Stimulated activated CD4-positive, alpha-beta T cell treated with anti-CD3 and anti-CD28 coated beads, Interleukin-1b, Interleukin-23, amount 100 ng/mL, for 4 hours (primary cell): Measurements from ENCODE around the gene NCOA3.
A peak's percentile ranks its signal among the peaks of the same experiment; 100 is the strongest.

Source experiments
- DNase-seq, 2 donors: peaks; one replicate each; pipeline ENCODE4 v3.0.0-alpha.2; 2020; ENCODE audit warnings: low read depth in 2 of 2

Gene NCOA3

GRCh38 chr20:47629907-47630306, 128.2 kb downstream of the NCOA3 start:
- no peak for DNase-seq

- DNase-seq: no peak
These were observed 129.4 kb downstream of the NCOA3 start for GRCh38 chr20:47631078-47631477.

DNA sequence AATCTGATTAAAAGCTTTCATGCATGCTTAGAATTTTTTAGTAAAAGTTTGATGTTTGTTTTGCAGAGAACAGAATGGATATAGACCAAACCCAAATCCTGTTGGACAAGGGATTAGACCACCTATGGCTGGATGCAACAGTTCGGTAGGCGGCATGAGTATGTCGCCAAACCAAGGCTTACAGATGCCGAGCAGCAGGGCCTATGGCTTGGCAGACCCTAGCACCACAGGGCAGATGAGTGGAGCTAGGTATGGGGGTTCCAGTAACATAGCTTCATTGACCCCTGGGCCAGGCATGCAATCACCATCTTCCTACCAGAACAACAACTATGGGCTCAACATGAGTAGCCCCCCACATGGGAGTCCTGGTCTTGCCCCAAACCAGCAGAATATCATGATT, 133.6 kb downstream of the NCOA3 start:
- DNase-seq: no peak

GRCh38 chr20:47638851-47639250, 137.2 kb downstream of the NCOA3 start:
- DNase-seq: no peak

GRCh38 chr20:47642118-47642517, 140.4 kb downstream of the NCOA3 start:
- DNase-seq: no peak

GRCh38 chr20:47642624-47643023, 140.9 kb downstream of the NCOA3 start:
- no peak for DNase-seq

- no peak for DNase-seq
These were observed 143.9 kb downstream of the NCOA3 start for GRCh38 chr20:47645632-47646031.

GRCh38 chr20:47647994-47648393, 146.3 kb downstream of the NCOA3 start:
- no peak for DNase-seq

DNA sequence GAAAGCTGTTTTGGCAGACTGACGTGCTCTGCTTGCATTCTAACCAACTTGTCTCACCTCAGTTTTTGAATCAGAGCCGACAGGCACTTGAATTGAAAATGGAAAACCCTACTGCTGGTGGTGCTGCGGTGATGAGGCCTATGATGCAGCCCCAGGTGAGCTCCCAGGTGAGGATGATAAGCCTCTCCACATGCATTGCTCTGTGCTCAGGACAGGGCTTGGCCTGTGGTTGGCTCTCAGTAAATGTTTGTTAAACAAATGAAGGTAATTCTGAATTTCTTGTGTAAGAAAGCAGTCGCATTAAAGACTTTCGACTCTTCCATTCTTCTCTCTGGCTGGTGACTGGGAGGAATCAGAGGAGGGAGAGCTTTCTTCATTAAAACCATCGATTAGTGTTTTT, 147.3 kb downstream of the NCOA3 start:
- DNase-seq: no peak

- no peak for DNase-seq
These were observed 150.6 kb downstream of the NCOA3 start for GRCh38 chr20:47652301-47652700.

DNA sequence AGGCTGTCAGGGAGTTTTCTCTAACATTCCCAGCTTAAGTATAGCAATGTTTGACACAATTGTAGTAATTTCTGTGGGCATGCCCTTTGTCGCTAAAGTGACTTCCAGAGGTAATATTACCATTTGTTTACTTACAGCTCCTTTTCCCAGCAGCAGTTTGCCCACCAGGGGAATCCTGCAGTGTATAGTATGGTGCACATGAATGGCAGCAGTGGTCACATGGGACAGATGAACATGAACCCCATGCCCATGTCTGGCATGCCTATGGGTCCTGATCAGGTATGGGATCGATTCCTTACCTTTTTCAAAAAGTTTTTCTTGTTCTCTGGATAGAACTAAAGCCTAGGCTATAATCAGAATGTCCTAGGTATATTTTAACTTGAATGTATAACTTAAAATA, 151.1 kb downstream of the NCOA3 start:
- no peak for DNase-seq

DNA sequence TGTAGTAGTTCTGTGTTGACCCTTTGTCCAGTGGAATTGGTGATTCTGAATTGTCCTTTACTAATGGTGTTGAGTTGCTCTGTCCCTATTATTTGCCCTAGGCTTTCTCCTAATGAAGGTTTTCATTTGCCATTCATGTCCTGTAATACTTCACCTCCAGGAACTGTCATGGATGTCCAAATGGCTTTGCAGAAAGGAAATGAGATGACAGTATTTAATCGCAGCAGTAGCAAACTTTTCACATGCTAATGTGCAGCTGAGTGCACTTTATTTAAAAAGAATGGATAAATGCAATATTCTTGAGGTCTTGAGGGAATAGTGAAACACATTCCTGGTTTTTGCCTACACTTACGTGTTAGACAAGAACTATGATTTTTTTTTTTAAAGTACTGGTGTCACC, 152.2 kb downstream of the NCOA3 start:
- no peak for DNase-seq

GRCh38 chr20:47654370-47654769, 152.7 kb downstream of the NCOA3 start:
- DNase-seq: no peak

DNA sequence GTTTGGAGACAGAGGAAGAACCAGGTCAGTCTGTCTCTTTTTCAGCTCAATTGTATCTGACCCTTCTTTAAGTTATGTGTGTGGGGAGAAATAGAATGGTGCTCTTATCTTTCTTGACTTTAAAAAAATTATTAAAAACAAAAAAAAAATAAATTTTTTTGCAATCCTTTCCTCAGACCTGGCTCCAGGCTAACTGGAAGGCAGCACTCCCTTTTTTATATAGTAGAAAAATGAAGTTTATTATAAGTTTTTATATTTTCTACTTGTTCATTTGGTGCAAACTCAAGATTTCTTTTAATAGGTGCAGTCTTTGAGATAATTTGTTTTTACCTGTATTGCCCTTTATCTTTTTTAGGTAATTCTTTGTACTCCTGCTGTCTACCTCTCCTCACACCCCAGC, 153.9 kb downstream of the NCOA3 start:
- no peak for DNase-seq

DNA sequence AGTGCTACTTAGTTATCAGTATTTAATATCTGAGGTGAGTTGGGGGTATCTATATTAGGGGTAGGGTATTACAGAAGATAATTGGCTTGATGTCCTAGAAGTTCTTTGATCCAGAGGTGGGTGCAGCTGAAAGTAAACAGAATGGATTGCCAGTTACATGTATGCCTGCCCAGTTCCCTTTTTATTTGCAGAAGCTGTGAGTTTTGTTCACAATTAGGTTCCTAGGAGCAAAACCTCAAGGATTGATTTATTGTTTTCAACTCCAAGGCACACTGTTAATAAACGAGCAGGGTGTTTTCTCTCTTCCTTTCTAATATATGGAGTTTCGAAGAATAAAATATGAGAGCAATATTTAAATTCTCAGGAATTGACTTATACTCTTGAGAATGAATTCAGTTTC, 154.6 kb downstream of the NCOA3 start:
- DNase-seq: no peak

DNA sequence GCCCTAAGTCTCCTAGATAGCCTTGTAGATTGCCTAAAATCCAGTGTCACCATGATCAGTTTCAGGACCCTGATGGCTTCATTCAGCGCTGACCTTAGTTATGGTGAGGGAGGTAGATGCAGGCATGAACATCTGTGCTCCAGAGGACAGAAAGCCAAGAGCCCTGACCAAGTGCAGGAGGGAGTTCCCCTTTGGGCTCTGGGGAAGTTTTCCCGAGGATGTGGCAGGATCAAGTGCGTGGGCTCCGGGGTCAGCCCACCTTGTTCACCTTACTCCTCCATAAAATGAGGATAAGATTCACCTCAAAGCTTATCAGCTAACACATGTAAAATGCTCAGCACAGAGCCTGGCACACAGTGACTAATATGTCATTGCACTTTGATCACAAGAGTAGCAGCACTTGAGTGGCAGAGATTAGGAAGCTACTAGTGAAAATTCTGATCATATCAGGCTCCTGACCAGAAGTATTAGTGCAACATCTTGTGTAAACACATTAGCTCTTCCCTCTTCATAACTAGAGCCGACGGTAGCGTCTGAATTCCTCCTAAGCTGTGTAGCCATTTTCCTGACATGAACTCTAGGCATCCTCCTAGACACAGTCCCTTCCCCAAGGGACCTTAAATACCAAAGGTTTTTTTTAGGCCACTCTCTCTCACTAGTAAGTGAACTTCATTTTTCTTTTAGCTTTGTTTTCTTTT, 158.4 kb downstream of the NCOA3 start:
- DNase-seq: no peak

- no peak for DNase-seq
These were observed 158.9 kb downstream of the NCOA3 start for GRCh38 chr20:47660602-47660905.

GRCh38 chr20:47660983-47661700, 159.5 kb downstream of the NCOA3 start:
- no peak for DNase-seq

GRCh38 chr20:47661714-47662113, 160.0 kb downstream of the NCOA3 start:
- no peak for DNase-seq

- no peak for DNase-seq
These were observed 161.0 kb downstream of the NCOA3 start for GRCh38 chr20:47662483-47663353.

DNA sequence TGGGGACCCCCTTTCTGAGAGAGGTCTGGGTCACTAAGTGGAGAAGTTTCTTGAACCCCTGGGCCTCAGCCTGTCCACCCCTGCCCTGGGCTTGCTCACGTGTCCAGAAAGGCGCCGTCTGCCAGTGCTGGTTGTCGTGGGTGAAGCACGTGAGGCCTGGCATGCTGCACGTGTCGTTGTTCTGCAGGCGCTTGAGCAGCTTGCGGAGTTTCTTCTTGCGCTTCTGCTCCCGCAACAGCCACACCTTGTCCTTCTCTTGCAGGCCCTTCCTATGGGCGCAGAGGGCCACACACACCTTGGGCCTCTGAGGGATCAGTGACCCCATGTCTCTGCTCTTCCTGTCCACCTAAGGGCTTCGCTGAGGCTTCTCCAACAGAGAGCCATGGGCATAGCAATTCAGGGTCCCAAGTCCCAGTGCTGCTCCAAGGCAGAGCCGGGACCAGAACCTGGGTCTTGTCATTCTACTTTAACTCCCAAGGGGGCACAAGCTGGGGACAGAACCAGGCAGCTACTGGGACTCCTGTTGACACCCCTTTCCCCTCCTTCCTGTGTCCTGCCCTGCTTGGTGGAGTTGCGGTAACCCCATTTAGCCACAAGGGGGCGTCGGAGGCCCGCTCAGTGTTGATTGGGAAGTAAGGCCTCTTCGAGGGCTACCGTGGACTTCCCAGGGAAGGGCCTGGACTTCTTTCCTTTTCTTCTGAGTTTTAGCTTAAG, 161.8 kb downstream of the NCOA3 start:
- DNase-seq: peak; percentile 59 to 64

GRCh38 chr20:47664068-47664437, 162.4 kb downstream of the NCOA3 start:
- no peak for DNase-seq
